SK-N-SH (cell line): ENCODE measurements around the gene SIK1.
"Not testable (repeated sequence)": the region's sequence is repeated elsewhere in the genome, so short reads cannot be mapped to it uniquely, and the experiment has no call there.

Source experiments
- CTCF ChIP-seq: fragments of 200-600 bp; sonication (generic); IDR thresholded peaks from 2 replicates; pipeline ENCODE4 v1.6.1; 2017; ENCODE audit warnings: antibody characterized with exemption, mild to moderate bottlenecking, moderate library complexity
- TF ChIP-seq, protein P1 (sequence below): fragments of 150-350 bp; IDR thresholded peaks from 2 replicates; pipeline ENCODE4 v1.6.1; 2017; ENCODE audit warnings: antibody characterized with exemption, low read length, low read depth, borderline replicate concordance

GRCh38 chr21:43456616-43457314 lies 29.8 kb upstream of the SIK1 start:
- not testable (repeated sequence) for TF ChIP-seq CTCF
- TF ChIP-seq, protein P1, sequence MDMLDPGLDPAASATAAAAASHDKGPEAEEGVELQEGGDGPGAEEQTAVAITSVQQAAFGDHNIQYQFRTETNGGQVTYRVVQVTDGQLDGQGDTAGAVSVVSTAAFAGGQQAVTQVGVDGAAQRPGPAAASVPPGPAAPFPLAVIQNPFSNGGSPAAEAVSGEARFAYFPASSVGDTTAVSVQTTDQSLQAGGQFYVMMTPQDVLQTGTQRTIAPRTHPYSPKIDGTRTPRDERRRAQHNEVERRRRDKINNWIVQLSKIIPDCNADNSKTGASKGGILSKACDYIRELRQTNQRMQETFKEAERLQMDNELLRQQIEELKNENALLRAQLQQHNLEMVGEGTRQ, result not testable (repeated sequence)
